Tibial artery (tissue), 4 donors: Measurements from ENCODE around the gene PRRG2.

Experiments
- DNase-seq, 2 donors: peaks; one replicate each; pipeline ENCODE4 v3.0.0-alpha.2; 2019
- H3K27ac ChIP-seq, 2 donors: fragments of 200-600 bp; sonication (generic) in 1 of 2; 1 replicate in 1 of 2; 2 replicates in 1 of 2; pipeline ENCODE4 v1.5.1; 2018 to 2019; ENCODE audit warnings: mild to moderate bottlenecking in 1 of 2
- H3K27me3 ChIP-seq, 2 donors: fragments of 200-600 bp; sonication (generic) in 1 of 2; one replicate each; pipeline versions ENCODE4 v1.5.1 to v1.6.0; 2016 to 2019
- H3K36me3 ChIP-seq, 3 donors: fragments of 200-600 bp; sonication (generic) in 2 of 3; one replicate each; pipeline ENCODE4 v1.5.1; 2016 to 2019; ENCODE audit warnings: mild to moderate bottlenecking in 2 of 3
- H3K4me1 ChIP-seq, 4 donors: fragments of 200-600 bp; sonication (generic) in 2 of 4; 1 replicate in 3 of 4; 2 replicates in 1 of 4; pipeline ENCODE4 v1.5.1; 2016 to 2019
- H3K4me3 ChIP-seq, 2 donors: fragments of 200-600 bp; sonication (generic) in 1 of 2; 1 replicate in 1 of 2; 2 replicates in 1 of 2; pipeline ENCODE4 v1.5.1; 2018 to 2019; ENCODE audit warnings: mild to moderate bottlenecking in 2 of 2
- H3K9me3 ChIP-seq, 3 donors: fragments of 200-600 bp; sonication (generic) in 1 of 3; one replicate each; pipeline ENCODE4 v1.5.1; 2016 to 2019
- CTCF ChIP-seq, 2 experiments: fragments of 200-600 bp in 1 of 2; fragments of 450-650 bp in 1 of 2; IDR thresholded peaks; one replicate each; pipeline ENCODE4 v1.5.1; 2017 to 2019; ENCODE audit warnings: antibody characterized with exemption in 2 of 2, mild to moderate bottlenecking in 1 of 2, moderate library complexity in 1 of 2
- intact Hi-C: fragments of 100-400 bp; cut with DNase I; formaldehyde crosslinking; loops from one replicate; pipeline ENCODE4 v1.15.0; 2023; ENCODE audit warnings: low total_unique reads

PRRG2 gene

DNA sequence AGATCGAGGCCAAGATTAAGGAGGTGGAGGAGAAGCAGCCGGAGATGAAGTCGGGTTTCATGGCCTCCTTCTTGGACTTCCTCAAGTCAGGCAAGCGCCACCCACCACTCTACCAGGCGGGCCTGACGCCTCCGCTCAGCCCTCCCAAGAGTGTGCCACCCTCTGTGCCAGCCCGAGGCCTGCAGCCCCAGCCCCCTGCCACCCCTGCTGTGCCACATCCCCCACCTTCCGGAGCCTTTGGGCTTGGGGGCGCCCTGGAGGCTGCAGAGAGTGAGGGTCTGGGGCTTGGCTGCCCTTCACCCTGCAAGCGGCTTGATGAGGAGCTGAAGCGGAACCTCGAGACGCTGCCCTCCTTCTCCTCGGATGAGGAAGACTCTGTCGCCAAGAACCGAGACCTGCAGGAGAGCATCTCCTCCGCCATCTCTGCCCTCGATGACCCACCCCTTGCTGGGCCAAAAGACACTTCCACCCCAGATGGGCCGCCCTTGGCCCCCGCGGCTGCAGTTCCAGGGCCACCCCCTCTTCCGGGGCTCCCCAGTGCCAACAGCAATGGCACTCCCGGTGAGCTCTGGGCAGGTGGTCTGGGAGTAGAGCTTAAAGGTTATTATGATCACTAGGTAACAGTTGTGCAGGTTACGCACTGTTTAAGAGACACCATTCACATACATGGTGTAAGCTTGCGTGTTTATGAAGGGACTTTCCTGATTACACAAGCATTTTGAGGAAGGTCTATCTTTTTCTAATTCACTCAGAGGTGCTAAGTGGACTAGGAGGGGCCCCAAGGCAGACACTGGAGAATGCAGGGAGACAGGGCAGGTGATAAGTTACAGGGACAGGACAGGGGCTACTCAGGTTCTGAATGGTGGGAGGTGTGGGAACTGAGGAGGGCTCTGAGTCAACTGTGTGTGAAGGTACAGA, 18.5 kb downstream of the PRRG2 start:
- H3K4me3 ChIP-seq = no peak overlapping the region
- peaks cover 56 to 99% (median 96%) of the 10 kb centered on the region in 3 donors for H3K36me3 ChIP-seq
- DNase-seq = no peak
- H3K27me3 ChIP-seq = no peaks in the 10 kb centered on the region
- no peaks in the 10 kb centered on the region for H3K9me3 ChIP-seq
- TF ChIP-seq CTCF (IDR thresholded peaks at IDR 0.05) = no peak
- H3K27ac ChIP-seq = no peak overlapping the region
- intact Hi-C loops = no loop called here
- H3K4me1 ChIP-seq = peaks cover 0 to 3% (median 0%) of the 10 kb centered on the region in 4 donors

- no peak for TF ChIP-seq CTCF (IDR thresholded peaks at IDR 0.05)
- Histone ChIP-seq H3K27ac (no peak overlapping the region), H3K4me3 (no peak overlapping the region), H3K9me3 (no peaks in the 10 kb centered on the region), H3K36me3 (peaks cover 51 to 98% (median 94%) of the 10 kb centered on the region in 3 donors), H3K4me1 (no peaks in the 10 kb centered on the region), H3K27me3 (no peaks in the 10 kb centered on the region)
- intact Hi-C loops = no loop called here
- no peak for DNase-seq
Measured at GRCh38 chr19:49601482-49602038, 20.4 kb downstream of the PRRG2 start.

DNA sequence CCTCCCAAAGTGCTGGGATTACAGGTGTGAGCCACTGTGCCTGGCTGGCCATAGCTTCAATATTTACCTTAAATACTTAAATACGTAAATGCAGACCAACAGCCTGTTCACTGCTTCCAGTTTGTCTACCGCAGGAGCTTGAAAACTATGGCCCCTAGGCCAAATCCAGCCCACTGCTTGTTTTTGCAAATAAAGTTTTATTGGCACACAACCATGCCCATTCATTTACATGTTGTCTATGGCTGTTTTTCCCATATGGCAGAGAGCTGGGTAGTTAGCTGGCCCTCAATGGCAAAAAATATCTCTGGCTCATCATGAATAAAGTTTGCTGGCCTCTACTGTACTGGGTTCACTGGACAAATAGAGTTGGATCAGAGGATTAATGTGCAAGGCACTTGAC, 21.7 kb downstream of the PRRG2 start:
- intact Hi-C loops = no loop called here
- Histone ChIP-seq H3K27me3 (no peaks in the 10 kb centered on the region), H3K4me3 (no peak overlapping the region), H3K9me3 (no peaks in the 10 kb centered on the region), H3K36me3 (peaks cover 40 to 94% (median 84%) of the 10 kb centered on the region in 3 donors), H3K4me1 (no peaks in the 10 kb centered on the region), H3K27ac (no peak overlapping the region)
- TF ChIP-seq CTCF (IDR thresholded peaks at IDR 0.05) = no peak
- DNase-seq = no peak

- Histone ChIP-seq H3K36me3 (peaks cover 31 to 95% (median 83%) of the 10 kb centered on the region in 3 donors), H3K27ac (no peak overlapping the region)
- no peak for TF ChIP-seq CTCF (IDR thresholded peaks at IDR 0.05)
Measured at GRCh38 chr19:49605605-49606004, 24.5 kb downstream of the PRRG2 start.

DNA sequence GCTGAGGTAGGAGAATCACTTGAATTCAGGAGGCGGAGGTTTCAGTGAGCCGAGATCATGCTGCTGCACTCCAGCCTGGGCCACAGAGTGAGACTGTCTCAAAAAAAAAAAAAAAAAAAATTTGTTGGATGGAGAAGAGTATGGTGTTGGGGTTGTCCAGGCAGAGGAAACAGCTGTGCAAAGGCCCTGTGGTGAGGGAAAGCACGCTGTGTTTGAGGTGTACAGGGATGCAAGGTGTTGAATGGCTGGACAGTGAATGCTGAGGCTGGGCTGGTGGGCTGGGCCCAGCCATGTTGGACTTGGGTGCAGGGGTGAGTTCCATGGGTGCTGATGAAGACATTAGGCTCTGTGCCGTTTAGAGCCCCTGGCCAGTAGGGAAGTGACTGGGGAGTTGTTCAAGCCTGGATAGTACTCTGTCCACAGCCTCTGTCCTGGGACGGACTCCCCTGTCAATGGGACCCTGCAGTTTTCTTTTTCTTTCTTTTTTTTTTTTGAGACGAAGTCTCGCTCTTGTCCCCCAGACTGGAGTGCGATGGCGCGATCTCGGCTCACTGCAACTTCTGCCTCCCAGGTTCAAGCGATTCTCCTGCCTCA, 28.5 kb downstream of the PRRG2 start:
- H3K27me3 ChIP-seq = no peaks in the 10 kb centered on the region
- no peak overlapping the region for H3K4me3 ChIP-seq
- peaks cover 0 to 7% (median 0%) of the 10 kb centered on the region in 4 donors for H3K4me1 ChIP-seq
- TF ChIP-seq CTCF (IDR thresholded peaks at IDR 0.05) = no peak
- peaks cover 8 to 86% (median 51%) of the 10 kb centered on the region in 3 donors for H3K36me3 ChIP-seq
- no peak for DNase-seq
- no peak overlapping the region for H3K27ac ChIP-seq
- H3K9me3 ChIP-seq = no peaks in the 10 kb centered on the region
- intact Hi-C loops = no loop called here

More at GRCh38 chr19:49605605-49606004, 24.5 kb downstream of the PRRG2 start:
- no peak for DNase-seq
- intact Hi-C loops = no loop called here
- no peaks in the 10 kb centered on the region for H3K27me3 ChIP-seq
- H3K9me3 ChIP-seq = no peaks in the 10 kb centered on the region
- H3K4me1 ChIP-seq = no peaks in the 10 kb centered on the region
- H3K4me3 ChIP-seq = no peak overlapping the region
